Hepatocyte (in vitro differentiated cells): ENCODE results near the gene IPMK.

ENCODE experiments used
- EZH2phosphoT487 ChIP-seq: fragments of 200-600 bp; sonication (generic); IDR thresholded peaks from one replicate; pipeline ENCODE4 v1.6.1; 2018; ENCODE audit warnings: antibody characterized with exemption, mild to moderate bottlenecking, low read depth, moderate library complexity; ENCODE audit not compliant: unreplicated experiment, severe bottlenecking
- TF ChIP-seq, protein P1 (sequence below): fragments of 200-600 bp; sonication (generic); IDR thresholded peaks from 2 replicates; pipeline ENCODE4 v1.5.1; 2016; ENCODE audit warnings: antibody characterized with exemption, mild to moderate bottlenecking; ENCODE audit not compliant: poor library complexity

DNA sequence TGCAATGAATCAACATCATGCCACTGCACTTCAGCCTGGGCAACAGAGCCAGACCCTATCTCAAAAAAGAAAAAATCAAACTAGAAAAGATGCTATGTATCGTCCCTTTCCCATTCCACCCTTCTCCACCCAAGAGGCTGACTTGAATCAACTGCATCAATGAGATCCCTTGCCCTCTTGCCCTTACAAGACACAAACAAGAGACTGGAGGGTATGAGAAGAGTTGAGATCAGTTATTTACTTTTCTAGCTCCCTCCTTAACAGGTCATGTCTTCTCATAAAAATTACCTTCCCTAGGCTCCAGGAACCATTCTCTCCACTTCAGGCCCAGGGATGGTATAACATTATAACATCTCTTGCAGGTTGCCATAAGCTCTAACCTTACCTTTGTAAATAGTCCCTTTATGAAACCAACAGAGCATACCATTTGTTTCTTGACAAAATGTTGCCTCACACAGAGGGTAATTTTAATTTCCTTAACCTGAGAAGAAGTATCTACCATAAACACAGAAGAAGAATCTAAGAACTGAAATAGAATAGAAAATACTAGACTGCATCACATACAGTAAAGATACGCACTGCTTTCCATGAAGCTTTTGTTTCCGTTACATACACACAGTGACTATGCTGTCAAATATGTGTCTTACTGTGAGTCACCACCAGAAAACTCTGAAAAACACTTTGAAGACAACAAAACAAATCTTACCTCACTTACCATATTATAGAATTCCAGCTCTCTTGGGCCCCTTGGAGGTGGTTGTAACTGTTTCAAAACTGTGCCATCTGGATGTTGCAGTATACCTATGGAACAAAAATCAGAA is 30.5 kb downstream of the IPMK start:
- TF ChIP-seq, protein P1, sequence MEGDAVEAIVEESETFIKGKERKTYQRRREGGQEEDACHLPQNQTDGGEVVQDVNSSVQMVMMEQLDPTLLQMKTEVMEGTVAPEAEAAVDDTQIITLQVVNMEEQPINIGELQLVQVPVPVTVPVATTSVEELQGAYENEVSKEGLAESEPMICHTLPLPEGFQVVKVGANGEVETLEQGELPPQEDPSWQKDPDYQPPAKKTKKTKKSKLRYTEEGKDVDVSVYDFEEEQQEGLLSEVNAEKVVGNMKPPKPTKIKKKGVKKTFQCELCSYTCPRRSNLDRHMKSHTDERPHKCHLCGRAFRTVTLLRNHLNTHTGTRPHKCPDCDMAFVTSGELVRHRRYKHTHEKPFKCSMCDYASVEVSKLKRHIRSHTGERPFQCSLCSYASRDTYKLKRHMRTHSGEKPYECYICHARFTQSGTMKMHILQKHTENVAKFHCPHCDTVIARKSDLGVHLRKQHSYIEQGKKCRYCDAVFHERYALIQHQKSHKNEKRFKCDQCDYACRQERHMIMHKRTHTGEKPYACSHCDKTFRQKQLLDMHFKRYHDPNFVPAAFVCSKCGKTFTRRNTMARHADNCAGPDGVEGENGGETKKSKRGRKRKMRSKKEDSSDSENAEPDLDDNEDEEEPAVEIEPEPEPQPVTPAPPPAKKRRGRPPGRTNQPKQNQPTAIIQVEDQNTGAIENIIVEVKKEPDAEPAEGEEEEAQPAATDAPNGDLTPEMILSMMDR, result no peak
- no peak for TF ChIP-seq EZH2phosphoT487
